Measurements from ENCODE around the gene RBM7.

The RBM7 gene

GRCh38 chr11:114401311-114401710, 845 bp downstream of the RBM7 start:
- peak overlapping the region; percentile 65 for H3K4me3 ChIP-seq (ENCODE audit: control insufficient read depth, low read depth, low read length)
- TF ChIP-seq CTCF (IDR thresholded peaks at IDR 0.05; ENCODE audit: control insufficient read depth, insufficient read depth, low read depth, low read length, missing control alignments) = no peak
- no peak for DNase-seq (ENCODE audit: low read depth)

- H3K4me3 ChIP-seq (ENCODE audit: control insufficient read depth, low read depth, low read length) = no peak overlapping the region
- no peak for TF ChIP-seq CTCF (IDR thresholded peaks at IDR 0.05; ENCODE audit: control insufficient read depth, insufficient read depth, low read depth, low read length, missing control alignments)
- no peak for DNase-seq (ENCODE audit: low read depth)
Observed at GRCh38 chr11:114412946-114413345, 12.5 kb downstream of the RBM7 start.

GRCh38 chr11:114413958-114414357, 13.5 kb downstream of the RBM7 start:
- TF ChIP-seq CTCF (IDR thresholded peaks at IDR 0.05; ENCODE audit: control insufficient read depth, insufficient read depth, low read depth, low read length, missing control alignments) = no peak

GRCh38 chr11:114416441-114416961, 16.0 kb downstream of the RBM7 start:
- no peak for DNase-seq (ENCODE audit: low read depth)
- no peak overlapping the region for H3K4me3 ChIP-seq (ENCODE audit: control insufficient read depth, low read depth, low read length)
- no peak for TF ChIP-seq CTCF (IDR thresholded peaks at IDR 0.05; ENCODE audit: control insufficient read depth, insufficient read depth, low read depth, low read length, missing control alignments)

More at GRCh38 chr11:114413958-114414357, 13.5 kb downstream of the RBM7 start:
- H3K4me3 ChIP-seq (ENCODE audit: control insufficient read depth, low read depth, low read length) = no peak overlapping the region
- DNase-seq (ENCODE audit: low read depth) = no peak

- no peak for TF ChIP-seq CTCF (IDR thresholded peaks at IDR 0.05; ENCODE audit: control insufficient read depth, insufficient read depth, low read depth, low read length, missing control alignments)
- no peak overlapping the region for H3K4me3 ChIP-seq (ENCODE audit: control insufficient read depth, low read depth, low read length)
- no peak for DNase-seq (ENCODE audit: low read depth)
Observed at GRCh38 chr11:114426280-114426679, 25.8 kb downstream of the RBM7 start.

GRCh38 chr11:114430290-114430689, 29.8 kb downstream of the RBM7 start:
- no peak for DNase-seq (ENCODE audit: low read depth)

More at GRCh38 chr11:114430290-114430689, 29.8 kb downstream of the RBM7 start:
- no peak for TF ChIP-seq CTCF (IDR thresholded peaks at IDR 0.05; ENCODE audit: control insufficient read depth, insufficient read depth, low read depth, low read length, missing control alignments)
- H3K4me3 ChIP-seq (ENCODE audit: control insufficient read depth, low read depth, low read length) = no peak overlapping the region

Data from AG09309 (cell line).